HG03520 (cell line): ENCODE measurements around the gene KIF4B.
"Not testable (repeated sequence)": the region's sequence is repeated elsewhere in the genome, so short reads cannot be mapped to it uniquely, and the experiment has no call there.

Experiments used
- ATAC-seq: cut with Tn5 transposase; IDR thresholded peaks from one replicate; pipeline ENCODE4 v1.9.1; 2021; ENCODE audit warnings: mild to moderate bottlenecking, moderate library complexity; ENCODE audit not compliant: unreplicated experiment

The KIF4B gene, protein sequence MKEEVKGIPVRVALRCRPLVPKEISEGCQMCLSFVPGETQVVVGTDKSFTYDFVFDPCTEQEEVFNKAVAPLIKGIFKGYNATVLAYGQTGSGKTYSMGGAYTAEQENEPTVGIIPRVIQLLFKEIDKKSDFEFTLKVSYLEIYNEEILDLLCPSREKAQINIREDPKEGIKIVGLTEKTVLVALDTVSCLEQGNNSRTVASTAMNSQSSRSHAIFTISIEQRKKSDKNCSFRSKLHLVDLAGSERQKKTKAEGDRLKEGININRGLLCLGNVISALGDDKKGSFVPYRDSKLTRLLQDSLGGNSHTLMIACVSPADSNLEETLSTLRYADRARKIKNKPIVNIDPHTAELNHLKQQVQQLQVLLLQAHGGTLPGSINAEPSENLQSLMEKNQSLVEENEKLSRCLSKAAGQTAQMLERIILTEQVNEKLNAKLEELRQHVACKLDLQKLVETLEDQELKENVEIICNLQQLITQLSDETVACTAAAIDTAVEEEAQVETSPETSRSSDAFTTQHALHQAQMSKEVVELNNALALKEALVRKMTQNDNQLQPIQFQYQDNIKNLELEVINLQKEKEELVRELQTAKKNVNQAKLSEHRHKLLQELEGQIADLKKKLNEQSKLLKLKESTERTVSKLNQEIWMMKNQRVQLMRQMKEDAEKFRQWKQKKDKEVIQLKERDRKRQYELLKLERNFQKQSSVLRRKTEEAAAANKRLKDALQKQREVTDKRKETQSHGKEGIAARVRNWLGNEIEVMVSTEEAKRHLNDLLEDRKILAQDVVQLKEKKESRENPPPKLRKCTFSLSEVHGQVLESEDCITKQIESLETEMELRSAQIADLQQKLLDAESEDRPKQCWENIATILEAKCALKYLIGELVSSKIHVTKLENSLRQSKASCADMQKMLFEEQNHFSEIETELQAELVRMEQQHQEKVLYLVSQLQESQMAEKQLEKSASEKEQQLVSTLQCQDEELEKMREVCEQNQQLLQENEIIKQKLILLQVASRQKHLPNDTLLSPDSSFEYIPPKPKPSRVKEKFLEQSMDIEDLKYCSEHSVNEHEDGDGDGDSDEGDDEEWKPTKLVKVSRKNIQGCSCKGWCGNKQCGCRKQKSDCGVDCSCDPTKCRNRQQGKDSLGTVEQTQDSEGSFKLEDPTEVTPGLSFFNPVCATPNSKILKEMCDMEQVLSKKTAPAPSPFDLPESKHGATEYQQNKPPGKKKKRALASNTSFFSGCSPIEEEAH

DNA sequence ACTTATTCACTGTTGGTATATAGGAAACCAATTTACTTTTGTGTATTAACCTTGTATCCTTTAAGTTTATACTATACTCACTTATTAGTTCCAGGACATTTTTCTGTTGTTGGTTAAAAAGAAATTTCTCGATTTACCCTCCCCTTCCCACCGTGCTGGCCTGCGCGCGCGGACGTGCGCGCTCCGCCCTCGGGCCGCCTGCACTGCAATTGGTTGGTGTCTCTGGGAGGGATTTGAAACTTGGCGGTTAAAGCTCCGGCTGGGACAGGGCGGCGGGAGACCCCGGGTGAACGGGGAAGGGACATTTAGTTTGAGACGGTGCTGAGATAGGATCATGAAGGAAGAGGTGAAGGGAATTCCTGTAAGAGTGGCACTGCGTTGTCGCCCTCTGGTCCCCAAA is at the start of gene KIF4B:
KIF4B (plus strand) TSS at position 230 of the 400 bp plus-strand sequence; CDS start at position 335, 105 bp downstream.
- ATAC-seq, result no peak

DNA sequence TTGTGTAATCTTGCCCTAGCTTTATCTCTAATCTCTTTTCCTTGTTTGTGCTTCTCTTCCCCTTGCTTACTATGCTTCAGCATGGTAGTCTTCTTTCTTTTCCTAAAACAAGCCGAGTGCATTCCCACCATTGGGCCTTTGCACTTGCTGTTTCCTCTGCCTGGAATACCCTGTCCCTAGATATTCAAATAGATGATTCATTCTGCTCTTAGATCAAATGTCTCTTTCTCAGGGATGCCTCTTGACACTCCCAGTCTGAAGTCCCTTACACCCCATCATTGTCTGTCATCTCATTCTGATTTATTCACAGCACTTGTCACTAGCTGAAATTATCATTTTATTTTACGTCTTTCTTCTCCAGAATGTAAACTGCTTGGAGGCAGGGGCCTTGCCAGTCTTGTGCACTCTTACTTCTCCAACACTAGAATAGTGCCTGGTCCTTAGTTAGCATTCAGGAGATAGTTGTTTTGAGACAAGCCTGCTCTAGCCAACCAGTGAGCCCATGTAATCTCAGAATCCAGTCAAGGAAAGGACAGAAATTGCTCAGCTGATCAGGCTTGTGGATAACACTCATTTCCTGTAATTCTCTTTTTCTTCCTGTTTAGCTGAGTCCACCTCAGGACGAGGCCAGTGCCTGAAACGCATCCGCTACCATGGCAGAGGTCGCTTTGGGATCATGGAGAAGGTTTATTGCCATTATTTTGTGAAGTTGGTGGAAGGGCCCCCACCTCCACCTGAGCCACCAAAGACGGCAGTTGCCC is 47.3 kb upstream of the KIF4B start:
- no peak for ATAC-seq

- ATAC-seq, result no peak
Measured at GRCh38 chr5:154966874-154967273, 46.7 kb upstream of the KIF4B start.

- ATAC-seq, result no peak
Measured at GRCh38 chr5:154967421-154968024, 46.0 kb upstream of the KIF4B start.

DNA sequence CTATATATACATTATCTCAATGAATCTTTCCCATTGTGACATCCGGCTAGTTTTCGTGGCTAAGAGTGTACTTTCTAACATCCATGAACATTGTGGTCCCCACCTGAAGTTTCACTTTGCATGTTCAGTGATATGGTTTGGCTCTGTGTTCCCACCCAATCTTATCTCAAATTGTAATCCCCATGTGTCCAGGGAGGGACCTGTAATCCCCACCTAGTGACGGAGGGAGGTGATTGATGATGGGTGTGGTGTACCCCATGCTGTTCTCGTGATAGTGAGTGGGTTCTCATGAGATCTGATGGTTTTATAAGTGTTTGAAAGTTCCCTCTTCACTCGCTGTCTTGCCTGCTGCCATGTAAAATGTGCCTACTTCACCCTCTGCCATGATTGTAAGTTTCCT is 44.6 kb upstream of the KIF4B start:
- ATAC-seq, result no peak

DNA sequence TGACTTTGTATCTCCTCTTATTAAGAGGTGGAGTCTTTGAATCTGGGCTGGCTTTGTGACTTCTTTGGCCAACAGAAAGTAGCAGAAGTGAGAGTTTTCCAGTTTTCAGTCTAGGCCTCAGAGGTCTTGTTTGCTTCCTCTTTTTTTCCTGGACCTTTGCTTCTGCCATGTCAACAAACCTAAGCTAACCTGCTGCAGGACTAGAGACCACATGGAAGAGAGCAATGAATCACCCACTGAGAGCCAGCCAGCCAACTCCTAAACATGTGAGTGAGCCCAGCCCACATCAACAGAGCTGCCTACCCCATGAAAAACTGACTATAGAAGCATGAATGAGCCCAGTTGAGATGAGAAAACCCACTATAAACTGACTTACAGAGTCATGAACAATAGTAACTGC is 42.8 kb upstream of the KIF4B start:
- no peak for ATAC-seq

DNA sequence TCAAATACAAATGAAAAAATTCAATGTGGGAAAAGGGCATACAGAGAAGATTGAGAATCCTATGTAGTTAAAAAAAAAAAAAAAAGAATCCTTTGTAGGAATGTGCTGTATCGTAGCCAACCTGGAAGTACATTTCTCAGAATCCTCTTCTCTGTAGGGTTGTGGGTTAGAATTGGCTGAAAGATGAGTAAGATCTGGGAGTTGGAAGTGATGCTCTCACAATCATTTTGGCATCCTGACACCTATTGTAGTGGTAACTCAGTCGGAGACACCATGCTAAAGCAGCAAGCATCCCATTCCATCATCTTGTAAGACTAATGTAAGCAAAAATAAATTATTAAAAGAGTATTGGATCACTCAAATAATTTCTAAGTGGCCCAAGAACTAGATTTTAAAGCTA is 42.1 kb upstream of the KIF4B start:
- ATAC-seq, result no peak

- ATAC-seq, result no peak
Measured at GRCh38 chr5:154972476-154973080, 41.0 kb upstream of the KIF4B start.

GRCh38 chr5:154976082-154976481 is 37.5 kb upstream of the KIF4B start:
- ATAC-seq, result not testable (repeated sequence)

GRCh38 chr5:154977409-154977808 is 36.1 kb upstream of the KIF4B start:
- peak; percentile 56 for ATAC-seq

DNA sequence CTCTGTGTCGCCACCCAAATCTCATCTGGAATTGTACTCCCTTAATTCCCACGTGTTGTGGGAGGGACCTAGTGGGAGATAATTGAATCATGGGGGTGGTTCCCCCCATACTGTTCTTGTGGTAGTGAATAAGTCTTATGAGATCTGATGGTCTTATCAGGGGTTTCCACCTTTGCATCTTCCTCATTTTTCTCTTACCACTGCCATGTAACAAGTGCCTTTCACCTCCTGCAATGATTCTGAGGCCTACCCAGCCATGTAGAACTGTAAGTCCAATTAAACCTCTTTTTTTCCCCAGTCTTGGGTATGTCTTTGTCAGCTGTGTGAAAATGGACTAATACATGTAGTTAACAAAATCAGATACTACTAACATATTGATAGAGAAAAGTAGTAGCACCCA is 35.3 kb upstream of the KIF4B start:
- ATAC-seq, result not testable (repeated sequence)

DNA sequence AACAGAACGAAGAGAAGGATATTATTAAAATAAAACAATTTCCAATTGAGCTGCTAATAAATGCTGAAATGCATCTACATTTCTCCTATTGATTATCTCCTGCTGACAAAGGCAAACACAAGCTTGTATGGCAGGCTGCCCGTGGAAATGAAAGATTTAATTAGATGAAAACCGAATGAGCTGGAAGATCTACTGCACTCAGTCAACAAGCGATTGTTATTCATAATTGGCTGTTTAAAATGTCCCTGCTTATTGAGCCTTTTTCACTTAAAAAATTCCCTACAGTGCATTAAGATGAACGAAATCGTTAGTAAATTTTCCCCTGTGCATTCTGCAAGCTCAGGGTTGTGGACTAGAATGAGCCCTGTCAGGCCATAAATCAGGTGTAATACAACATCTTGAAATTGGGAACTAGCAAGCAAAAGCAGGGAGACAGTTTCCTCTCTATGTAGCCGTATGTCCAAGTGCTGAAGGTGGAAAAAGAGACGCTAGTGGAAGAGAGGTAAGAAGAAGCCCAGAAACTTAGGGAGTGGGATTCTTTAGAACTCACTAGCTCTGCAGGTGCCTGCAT is 28.5 kb upstream of the KIF4B start:
- ATAC-seq, result no peak

DNA sequence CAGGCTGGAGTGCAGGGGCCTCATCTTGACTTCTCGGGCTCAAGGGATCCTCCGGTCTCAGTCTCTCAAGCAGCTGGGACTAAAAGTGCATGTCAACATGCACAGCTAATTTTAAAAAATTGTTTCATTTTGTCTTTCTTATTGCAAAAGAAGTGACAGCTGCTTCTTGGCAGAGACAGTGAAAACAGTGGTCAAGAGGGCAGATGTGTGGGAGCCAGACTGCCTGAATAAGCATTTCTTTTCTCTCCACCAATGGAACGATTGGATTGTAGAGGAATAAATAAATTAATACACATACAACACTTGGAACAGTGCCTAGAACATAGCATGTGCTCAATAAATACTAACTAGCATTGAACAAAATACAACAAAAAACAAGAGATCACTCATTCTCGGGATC is 27.4 kb upstream of the KIF4B start:
- ATAC-seq, result no peak

DNA sequence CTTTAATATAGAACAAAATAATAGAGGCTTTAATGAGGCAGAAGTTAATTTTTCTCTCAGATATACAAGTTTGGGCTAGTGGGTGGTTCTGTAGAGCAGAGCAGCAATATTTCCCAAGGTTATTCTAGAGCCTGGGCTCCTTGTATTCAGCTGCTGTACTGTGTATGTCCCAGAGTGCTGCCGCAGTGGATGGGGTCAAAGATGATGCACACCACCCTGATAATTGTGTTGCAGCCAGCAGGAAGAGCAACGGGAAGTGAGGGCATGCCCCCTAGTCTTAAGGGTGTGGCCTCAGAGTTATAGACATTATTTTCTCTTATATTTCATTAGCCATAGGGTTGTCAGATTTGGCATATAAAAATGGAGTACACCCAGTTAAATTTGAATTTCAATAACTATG is 23.9 kb upstream of the KIF4B start:
- ATAC-seq, result no peak

GRCh38 chr5:154993461-154993860 is 20.1 kb upstream of the KIF4B start:
- ATAC-seq, result no peak

GRCh38 chr5:154995679-154996078 is 17.9 kb upstream of the KIF4B start:
- no peak for ATAC-seq

DNA sequence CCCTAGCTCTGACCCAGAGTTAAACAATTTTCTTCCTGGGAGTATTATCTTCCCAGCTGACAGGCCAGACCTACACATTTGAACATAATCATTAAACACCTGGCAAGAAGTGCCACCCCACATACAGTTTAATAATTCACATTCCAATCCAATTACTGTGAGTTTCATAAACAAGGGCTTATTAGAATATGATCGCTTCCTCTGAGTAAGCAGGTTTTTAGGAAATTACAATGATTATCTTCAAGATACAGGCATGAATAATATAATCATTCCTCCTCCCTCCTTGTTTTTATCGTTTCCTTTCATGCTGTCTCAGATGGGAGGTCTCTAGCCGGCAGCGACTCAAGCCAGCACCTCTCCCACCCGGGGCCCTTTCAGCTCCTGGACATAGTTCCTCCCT is 15.8 kb upstream of the KIF4B start:
- ATAC-seq, result no peak

- ATAC-seq, result no peak
Measured at GRCh38 chr5:154999865-155000264, 13.7 kb upstream of the KIF4B start.

GRCh38 chr5:155001523-155001922 is 12.0 kb upstream of the KIF4B start:
- ATAC-seq, result no peak
